SK-N-SH (cell line): ENCODE measurements around the gene CPSF3. TPM values are rescaled to one million over a fixed set of nuclear protein-coding genes. Genes with fewer than 3 reads are reported as not detected.

Experiments
- CTCF ChIA-PET: fragments of 300-600, 350-600 bp; formaldehyde crosslinking; extraction: SDS; loops from one replicate; lab custom pipeline; 2021; lab: Yijun Ruan, JAX
- POLR2A ChIA-PET: fragments of 350-600 bp; sonication (Branson Sonifier 250); formaldehyde crosslinking; extraction: SDS; loops from one replicate; lab custom pipeline; 2020; ENCODE audit warnings: antibody characterized with exemption, inconsistent platforms; lab: Yijun Ruan, JAX
- DNase-seq: peaks from one replicate; pipeline ENCODE4 v3.0.0; 2012
- H2AFZ ChIP-seq: fragments of 200-600 bp; sonication (generic); 2 replicates; pipeline ENCODE4 v1.8.1; 2016; ENCODE audit warnings: antibody characterized with exemption, mild to moderate bottlenecking, low read depth
- H3F3A ChIP-seq: fragments of 200-600 bp; sonication (generic); replicated peaks from 2 replicates; pipeline ENCODE3; 2016; ENCODE audit warnings: antibody characterized with exemption, mild to moderate bottlenecking; ENCODE audit not compliant: insufficient read depth
- H3K27ac ChIP-seq, 2 experiments: fragments of 200-500 bp in 1 of 2; fragments of 200-600 bp in 1 of 2; sonication (Bioruptor generic) in 1 of 2; sonication (generic), shearing (Covaris generic) in 1 of 2; 2 replicates each; pipeline versions ENCODE4 v1.5.1 to v1.6.1; 2014 to 2016; ENCODE audit warnings: low read depth in 2 of 2, inconsistent platforms in 1 of 2, low read length in 1 of 2, mild to moderate bottlenecking in 1 of 2, mixed read lengths in 1 of 2
- H3K27me3 ChIP-seq: fragments of 200-600 bp; sonication (generic), shearing (Covaris generic); 2 replicates; pipeline ENCODE4 v1.6.1; 2016; ENCODE audit warnings: mixed run types; ENCODE audit not compliant: insufficient read depth
- H3K36me3 ChIP-seq, 2 experiments: fragments of 200-500 bp in 1 of 2; fragments of 200-600 bp in 1 of 2; sonication (Bioruptor generic) in 1 of 2; sonication (generic) in 1 of 2; replicated peaks in 1 of 2; 2 replicates each; pipeline versions ENCODE3 to v1.5.1; 2014 to 2016; ENCODE audit warnings: low read length in 1 of 2, mild to moderate bottlenecking in 1 of 2; ENCODE audit not compliant: insufficient read depth in 2 of 2, control insufficient read depth in 1 of 2
- H3K4me1 ChIP-seq, 2 experiments: fragments of 200-500 bp in 1 of 2; fragments of 200-600 bp in 1 of 2; sonication (Bioruptor generic) in 1 of 2; sonication (generic), shearing (Covaris generic) in 1 of 2; 2 replicates each; pipeline versions ENCODE4 v1.5.1 to v1.6.1; 2014 to 2016; ENCODE audit warnings: low read depth in 1 of 2, low read length in 1 of 2, mixed run types in 1 of 2; ENCODE audit not compliant: insufficient read depth in 2 of 2, control insufficient read depth in 1 of 2
- H3K4me2 ChIP-seq: fragments of 200-600 bp; sonication (generic), shearing (Covaris generic); 2 replicates; pipeline ENCODE4 v1.6.1; 2017; ENCODE audit warnings: mixed run types
- H3K4me3 ChIP-seq, 2 experiments: fragments of 200-500 bp in 1 of 2; fragments of 200-600 bp in 1 of 2; sonication (Bioruptor generic) in 1 of 2; sonication (generic), shearing (Covaris generic) in 1 of 2; 2 replicates each; pipeline versions ENCODE4 v1.5.1 to v1.8.1; 2014 to 2016; ENCODE audit warnings: low read depth in 2 of 2, inconsistent platforms in 1 of 2, low read length in 1 of 2, mild to moderate bottlenecking in 1 of 2, mixed read lengths in 1 of 2, moderate library complexity in 1 of 2
- H3K79me2 ChIP-seq: fragments of 200-600 bp; sonication (generic); 2 replicates; pipeline ENCODE4 v1.8.1; 2017; ENCODE audit warnings: mild to moderate bottlenecking; ENCODE audit not compliant: insufficient read depth
- H3K9ac ChIP-seq: fragments of 200-600 bp; sonication (generic); 2 replicates; pipeline ENCODE4 v1.6.1; 2017; ENCODE audit warnings: mixed run types
- H3K9me2 ChIP-seq: fragments of 200-600 bp; sonication (generic); 2 replicates; pipeline ENCODE4 v1.6.1; 2017; ENCODE audit warnings: mixed run types
- H3K9me3 ChIP-seq: fragments of 200-600 bp; sonication (generic); 2 replicates; pipeline ENCODE4 v1.6.1; 2017; ENCODE audit warnings: mixed run types, mild to moderate bottlenecking, moderate library complexity
- H4K20me1 ChIP-seq: fragments of 200-600 bp; sonication (generic); 2 replicates; pipeline ENCODE4 v1.6.1; 2017; ENCODE audit warnings: mild to moderate bottlenecking, mixed run types; ENCODE audit not compliant: insufficient read depth
- CHD2 ChIP-seq: fragments of 150-350 bp; IDR thresholded peaks from 2 replicates; pipeline ENCODE4 v1.6.1; 2018; ENCODE audit warnings: low read length; ENCODE audit not compliant: partially characterized antibody
- FOXM1 ChIP-seq: IDR thresholded peaks from 2 replicates; pipeline ENCODE4 v1.4.0; 2012; ENCODE audit warnings: low read depth, mild to moderate bottlenecking
- GATA2 ChIP-seq: sonication (generic); formaldehyde crosslinking; IDR thresholded peaks from 2 replicates; pipeline ENCODE4 v1.5.0; 2020; ENCODE audit warnings: mild to moderate bottlenecking, missing genetic modification reagents
- MEF2A ChIP-seq: IDR thresholded peaks from 2 replicates; pipeline ENCODE4 v1.4.0; 2012; ENCODE audit warnings: low read depth, borderline replicate concordance
- POLR2AphosphoS5 ChIP-seq: IDR thresholded peaks from 2 replicates; pipeline ENCODE4 v1.6.1; 2012; ENCODE audit warnings: low read depth, low read length
- RFX5 ChIP-seq: IDR thresholded peaks from 2 replicates; pipeline ENCODE4 v1.6.1; 2012; ENCODE audit warnings: mild to moderate bottlenecking, improper control_type of control experiment, low read length
- RXRA ChIP-seq: IDR thresholded peaks from 2 replicates; pipeline ENCODE4 v1.4.0; 2012; ENCODE audit warnings: low read depth, mild to moderate bottlenecking, borderline replicate concordance
- TAF1 ChIP-seq: IDR thresholded peaks from 2 replicates; pipeline ENCODE4 v1.6.1; 2012; ENCODE audit warnings: low read depth, mild to moderate bottlenecking, low read length, moderate library complexity, borderline replicate concordance
- TEAD4 ChIP-seq: IDR thresholded peaks from 2 replicates; pipeline ENCODE4 v1.4.0; 2012; ENCODE audit warnings: mild to moderate bottlenecking, borderline replicate concordance; ENCODE audit not compliant: insufficient read depth
- polyA plus RNA-seq, 3 experiments: library from polyadenylated mRNA; depleted of rRNA; stranded (reverse); fragments of >200 nt; gene quantifications; 2 replicates each; pipeline ENCODE4 v1.2.3, GENCODE V29; 2012
- TF ChIP-seq, protein P1 (sequence below): fragments of 200-600 bp; sonication (generic); IDR thresholded peaks from 2 replicates; pipeline ENCODE4 v1.6.1; 2017; ENCODE audit warnings: antibody characterized with exemption, mild to moderate bottlenecking, moderate library complexity
- TF ChIP-seq, protein P2 (sequence below): IDR thresholded peaks from 2 replicates; pipeline ENCODE4; 2012
- TF ChIP-seq, protein P3 (sequence below): IDR thresholded peaks from 2 replicates; pipeline ENCODE4 v1.4.0; 2012; ENCODE audit warnings: low read depth, borderline replicate concordance
- TF ChIP-seq, protein P4 (sequence below): fragments of 150-350 bp; IDR thresholded peaks from 2 replicates; pipeline ENCODE4 v1.6.1; 2016; ENCODE audit warnings: mild to moderate bottlenecking, low read depth, low read length

Gene CPSF3
- polyA plus RNA-seq, 1 of the 3 experiments (the other 2 are of a cell fraction): 34.2 TPM

DNA sequence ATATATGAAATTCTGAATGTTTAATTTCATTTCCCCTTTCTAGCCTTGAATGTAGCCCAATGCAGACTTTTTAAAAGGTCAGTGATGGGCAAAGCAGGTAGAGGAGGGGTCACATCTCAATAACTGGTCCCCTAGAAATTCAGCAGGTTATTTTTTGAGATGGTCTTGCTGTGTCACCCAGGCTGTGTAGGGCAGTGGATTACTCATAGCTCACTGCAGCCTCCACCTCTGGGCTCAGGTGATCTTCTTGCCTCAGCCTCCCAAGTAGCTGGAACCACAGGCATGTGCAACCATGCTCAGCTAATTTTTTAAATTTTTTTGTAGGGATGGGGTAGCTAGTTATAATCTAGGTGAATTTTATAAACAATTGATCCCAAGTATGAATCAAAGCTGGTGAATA is 59.7 kb downstream of the CPSF3 start:
- POLR2A ChIA-PET: interaction anchor here (0.8 to 1.6 kb wide), 2 partner anchors 73 to 147 kb away, joined by 3 to 6 read pairs; partner anchors contain the start of genes ADAM17 and YWHAQ
- peaks cover 85 to 86% of the 10 kb centered on the region in 2 experiments for H3K36me3 ChIP-seq

More for the DNA sequence above, 59.7 kb downstream of the CPSF3 start:
- H2AFZ ChIP-seq: no peak overlapping the region
- no peaks in the 10 kb centered on the region for H3K9me2 ChIP-seq
- TF ChIP-seq, protein P1, sequence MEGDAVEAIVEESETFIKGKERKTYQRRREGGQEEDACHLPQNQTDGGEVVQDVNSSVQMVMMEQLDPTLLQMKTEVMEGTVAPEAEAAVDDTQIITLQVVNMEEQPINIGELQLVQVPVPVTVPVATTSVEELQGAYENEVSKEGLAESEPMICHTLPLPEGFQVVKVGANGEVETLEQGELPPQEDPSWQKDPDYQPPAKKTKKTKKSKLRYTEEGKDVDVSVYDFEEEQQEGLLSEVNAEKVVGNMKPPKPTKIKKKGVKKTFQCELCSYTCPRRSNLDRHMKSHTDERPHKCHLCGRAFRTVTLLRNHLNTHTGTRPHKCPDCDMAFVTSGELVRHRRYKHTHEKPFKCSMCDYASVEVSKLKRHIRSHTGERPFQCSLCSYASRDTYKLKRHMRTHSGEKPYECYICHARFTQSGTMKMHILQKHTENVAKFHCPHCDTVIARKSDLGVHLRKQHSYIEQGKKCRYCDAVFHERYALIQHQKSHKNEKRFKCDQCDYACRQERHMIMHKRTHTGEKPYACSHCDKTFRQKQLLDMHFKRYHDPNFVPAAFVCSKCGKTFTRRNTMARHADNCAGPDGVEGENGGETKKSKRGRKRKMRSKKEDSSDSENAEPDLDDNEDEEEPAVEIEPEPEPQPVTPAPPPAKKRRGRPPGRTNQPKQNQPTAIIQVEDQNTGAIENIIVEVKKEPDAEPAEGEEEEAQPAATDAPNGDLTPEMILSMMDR: no peak
- TF ChIP-seq TEAD4: no peak
- TF ChIP-seq CHD2: no peak
- no peak for TF ChIP-seq RFX5
- TF ChIP-seq FOXM1: no peak
- TF ChIP-seq RXRA: no peak
- TF ChIP-seq, protein P2, sequence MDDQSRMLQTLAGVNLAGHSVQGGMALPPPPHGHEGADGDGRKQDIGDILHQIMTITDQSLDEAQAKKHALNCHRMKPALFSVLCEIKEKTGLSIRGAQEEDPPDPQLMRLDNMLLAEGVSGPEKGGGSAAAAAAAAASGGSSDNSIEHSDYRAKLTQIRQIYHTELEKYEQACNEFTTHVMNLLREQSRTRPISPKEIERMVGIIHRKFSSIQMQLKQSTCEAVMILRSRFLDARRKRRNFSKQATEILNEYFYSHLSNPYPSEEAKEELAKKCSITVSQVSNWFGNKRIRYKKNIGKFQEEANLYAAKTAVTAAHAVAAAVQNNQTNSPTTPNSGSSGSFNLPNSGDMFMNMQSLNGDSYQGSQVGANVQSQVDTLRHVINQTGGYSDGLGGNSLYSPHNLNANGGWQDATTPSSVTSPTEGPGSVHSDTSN: no peak
- TF ChIP-seq, protein P3, sequence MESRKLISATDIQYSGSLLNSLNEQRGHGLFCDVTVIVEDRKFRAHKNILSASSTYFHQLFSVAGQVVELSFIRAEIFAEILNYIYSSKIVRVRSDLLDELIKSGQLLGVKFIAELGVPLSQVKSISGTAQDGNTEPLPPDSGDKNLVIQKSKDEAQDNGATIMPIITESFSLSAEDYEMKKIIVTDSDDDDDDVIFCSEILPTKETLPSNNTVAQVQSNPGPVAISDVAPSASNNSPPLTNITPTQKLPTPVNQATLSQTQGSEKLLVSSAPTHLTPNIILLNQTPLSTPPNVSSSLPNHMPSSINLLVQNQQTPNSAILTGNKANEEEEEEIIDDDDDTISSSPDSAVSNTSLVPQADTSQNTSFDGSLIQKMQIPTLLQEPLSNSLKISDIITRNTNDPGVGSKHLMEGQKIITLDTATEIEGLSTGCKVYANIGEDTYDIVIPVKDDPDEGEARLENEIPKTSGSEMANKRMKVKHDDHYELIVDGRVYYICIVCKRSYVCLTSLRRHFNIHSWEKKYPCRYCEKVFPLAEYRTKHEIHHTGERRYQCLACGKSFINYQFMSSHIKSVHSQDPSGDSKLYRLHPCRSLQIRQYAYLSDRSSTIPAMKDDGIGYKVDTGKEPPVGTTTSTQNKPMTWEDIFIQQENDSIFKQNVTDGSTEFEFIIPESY: no peak
- no peak for TF ChIP-seq TAF1
- TF ChIP-seq POLR2AphosphoS5: no peak
- no peak for TF ChIP-seq GATA2 (CRISPR knock-in tag)
- TF ChIP-seq, protein P4, sequence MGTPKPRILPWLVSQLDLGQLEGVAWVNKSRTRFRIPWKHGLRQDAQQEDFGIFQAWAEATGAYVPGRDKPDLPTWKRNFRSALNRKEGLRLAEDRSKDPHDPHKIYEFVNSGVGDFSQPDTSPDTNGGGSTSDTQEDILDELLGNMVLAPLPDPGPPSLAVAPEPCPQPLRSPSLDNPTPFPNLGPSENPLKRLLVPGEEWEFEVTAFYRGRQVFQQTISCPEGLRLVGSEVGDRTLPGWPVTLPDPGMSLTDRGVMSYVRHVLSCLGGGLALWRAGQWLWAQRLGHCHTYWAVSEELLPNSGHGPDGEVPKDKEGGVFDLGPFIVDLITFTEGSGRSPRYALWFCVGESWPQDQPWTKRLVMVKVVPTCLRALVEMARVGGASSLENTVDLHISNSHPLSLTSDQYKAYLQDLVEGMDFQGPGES: no peak
- no peak for TF ChIP-seq MEF2A
- no peak for DNase-seq
- no peaks in the 10 kb centered on the region for H3K27me3 ChIP-seq
- H3K27ac ChIP-seq: no peak overlapping the region
- no peak overlapping the region for H3K4me2 ChIP-seq
- no peak overlapping the region for H3K9ac ChIP-seq
- peaks cover 0 to 16% of the 10 kb centered on the region in 2 experiments; a peak in 1 of 4 replicates for H3K4me1 ChIP-seq
- H3K79me2 ChIP-seq: peaks cover 43% of the 10 kb centered on the region
- CTCF ChIA-PET: interaction anchor here (1.0 to 3.5 kb wide), 4 partner anchors 10 to 344 kb away, joined by 3 to 12 read pairs (median 3); no protein-coding TSS in a partner anchor
- H3F3A ChIP-seq: peaks cover 25% of the 10 kb centered on the region
- no peaks in the 10 kb centered on the region for H3K9me3 ChIP-seq
- H4K20me1 ChIP-seq: peaks cover 4% of the 10 kb centered on the region; the same call in 1 of the 2 replicates
- H3K4me3 ChIP-seq: no peak overlapping the region
